Measurements from ENCODE around the gene YAF2.
"Not testable (repeated sequence)": the region's sequence is repeated elsewhere in the genome, so short reads cannot be mapped to it uniquely, and the experiment has no call there.

Gene YAF2

DNA sequence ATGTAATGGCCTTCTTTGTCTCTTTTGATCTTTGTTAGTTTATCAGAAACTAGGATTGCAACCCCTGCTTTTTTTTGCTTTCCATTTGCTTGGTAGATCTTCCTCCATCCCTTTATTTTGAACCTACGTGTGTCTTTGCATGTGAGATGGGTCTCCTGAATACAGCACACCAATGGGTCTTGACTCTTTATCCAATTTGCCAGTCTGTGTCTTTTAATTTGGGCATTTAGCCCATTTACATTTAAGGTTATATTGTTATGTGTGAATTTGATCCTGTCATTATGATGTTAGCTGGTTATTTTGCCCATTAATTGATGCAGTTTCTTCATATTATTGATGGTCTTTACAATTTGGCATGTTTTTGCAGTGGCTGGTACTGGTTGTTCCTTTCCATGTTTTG, 14.6 kb upstream of the YAF2 start:
- not testable (repeated sequence) for DNase-seq

DNA sequence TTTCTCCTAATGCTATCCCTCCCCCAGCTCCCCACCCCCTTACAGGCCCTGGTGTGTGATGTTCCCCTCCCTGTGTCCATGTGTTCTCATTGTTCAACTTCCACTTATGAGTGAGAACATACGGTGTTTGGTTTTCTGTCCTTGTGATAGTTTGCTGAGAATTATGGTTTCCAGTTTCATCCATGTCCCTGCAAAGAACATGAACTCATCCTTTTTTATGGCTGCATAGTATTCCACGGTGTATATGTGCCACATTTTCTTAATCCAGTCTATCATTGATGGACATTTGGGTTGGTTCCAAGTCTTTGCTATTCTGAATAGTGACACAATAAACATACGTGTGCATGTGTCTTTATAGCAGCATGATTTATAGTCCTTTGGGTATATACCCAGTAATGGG, 11.0 kb upstream of the YAF2 start:
- DNase-seq, result not testable (repeated sequence)

GRCh38 chr12:42240131-42240750, 2.2 kb upstream of the YAF2 start:
- no peak for DNase-seq

GRCh38 chr12:42237853-42238239, 202 bp downstream of the YAF2 start:
- peak; percentile 1 for DNase-seq

- DNase-seq, result peak; percentile 85
These were observed 796 bp downstream of the YAF2 start for GRCh38 chr12:42237052-42237852.

DNA sequence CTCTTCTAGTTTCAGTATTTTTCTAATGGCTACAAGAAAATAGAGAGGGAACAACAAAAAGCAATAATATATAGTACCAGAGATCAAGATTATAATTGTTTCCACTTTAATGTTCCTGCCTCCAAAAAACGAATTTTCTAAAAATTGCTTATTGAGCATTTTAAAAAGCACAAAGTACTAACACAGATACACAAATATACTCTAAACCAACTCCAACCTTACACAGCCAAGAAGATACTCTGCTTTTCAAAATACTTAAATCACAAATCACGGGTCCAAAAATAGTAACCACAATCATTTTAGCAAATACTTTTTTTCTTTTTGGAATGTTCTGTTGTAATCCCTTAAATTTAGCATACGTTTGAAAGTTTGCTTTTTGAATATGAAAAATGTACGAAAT, 2.0 kb downstream of the YAF2 start:
- peak; percentile 11 for DNase-seq

DNA sequence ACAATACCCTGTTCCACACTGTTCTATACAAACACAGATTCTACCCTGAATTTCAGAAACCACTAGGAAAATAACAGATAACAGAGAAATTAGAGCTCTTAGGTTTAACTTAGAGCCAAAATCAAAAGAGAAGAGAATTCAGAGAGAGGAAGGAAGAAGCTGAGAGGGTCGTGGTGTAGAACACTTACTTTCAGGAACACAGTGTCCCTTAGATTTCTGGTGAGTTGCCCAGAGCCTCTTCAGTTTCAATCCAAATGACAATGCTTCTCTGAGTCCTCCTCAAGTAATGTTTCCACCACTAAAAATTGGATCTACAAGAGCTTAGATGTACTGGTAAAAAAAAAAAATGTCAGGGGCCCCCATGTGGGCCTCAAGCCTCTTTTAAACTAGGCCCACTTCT, 2.6 kb downstream of the YAF2 start:
- no peak for DNase-seq

DNA sequence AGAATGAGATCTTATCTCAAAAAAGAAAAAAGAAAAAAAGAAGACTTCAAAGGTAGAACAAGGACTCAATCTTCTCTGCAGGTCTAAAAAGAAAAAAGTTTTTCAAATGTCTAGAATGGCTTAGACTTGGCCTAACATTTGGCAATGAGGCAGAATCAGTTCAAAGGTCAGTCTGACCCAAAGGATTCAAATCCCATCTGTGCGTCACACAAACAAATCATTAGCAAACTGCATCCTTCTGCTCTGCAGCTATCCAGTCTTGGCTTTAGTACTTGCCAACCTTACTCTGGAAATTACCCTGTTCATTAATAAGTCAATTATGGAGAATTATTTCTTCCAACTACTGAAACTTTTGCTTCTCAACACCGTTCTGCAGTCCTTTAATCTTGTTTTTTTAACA, 3.1 kb downstream of the YAF2 start:
- DNase-seq, result peak; percentile 51

GRCh38 chr12:42227525-42227924, 10.5 kb downstream of the YAF2 start:
- not testable (repeated sequence) for DNase-seq

DNA sequence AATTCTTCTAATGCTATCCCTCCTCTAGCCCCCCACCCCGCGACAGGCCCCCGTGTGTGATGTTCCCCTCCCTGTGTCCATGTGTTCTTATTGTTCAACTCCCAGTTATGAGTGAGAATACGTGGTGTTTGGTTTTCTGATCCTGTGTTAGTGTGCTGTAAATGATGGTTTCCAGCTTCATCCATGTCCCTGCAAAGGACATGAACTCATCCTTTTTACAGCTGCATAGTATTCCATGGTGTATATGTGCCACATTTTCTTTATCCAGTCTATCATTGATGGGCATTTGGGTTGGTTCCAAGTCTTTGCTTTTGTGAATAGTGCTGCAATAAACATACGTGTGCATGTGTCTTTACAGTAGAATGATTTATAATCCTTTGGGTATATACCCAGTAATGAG, 13.5 kb downstream of the YAF2 start:
- not testable (repeated sequence) for DNase-seq

GRCh38 chr12:42222724-42223123, 15.3 kb downstream of the YAF2 start:
- no peak for DNase-seq

- no peak for DNase-seq
These were observed 16.3 kb downstream of the YAF2 start for GRCh38 chr12:42221726-42222125.

DNA sequence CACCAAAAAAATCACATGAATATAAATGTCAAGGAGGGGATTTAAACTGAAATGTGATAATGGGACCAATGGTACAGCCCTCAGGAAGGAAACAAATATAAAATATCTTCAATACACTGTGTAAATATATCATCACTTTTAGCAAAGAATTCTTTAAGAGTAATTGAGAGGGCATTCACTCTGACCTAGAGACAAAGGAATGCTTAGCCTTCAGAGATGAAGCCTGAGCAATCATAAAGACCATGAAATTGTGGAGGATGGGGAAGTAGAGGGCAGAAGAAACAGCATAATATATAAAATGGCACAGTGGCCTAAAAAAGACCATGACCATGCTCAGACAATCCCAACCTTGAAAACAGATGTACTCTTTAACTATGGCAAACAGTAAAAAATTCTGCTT, 20.4 kb downstream of the YAF2 start:
- DNase-seq, result peak; percentile 38

DNA sequence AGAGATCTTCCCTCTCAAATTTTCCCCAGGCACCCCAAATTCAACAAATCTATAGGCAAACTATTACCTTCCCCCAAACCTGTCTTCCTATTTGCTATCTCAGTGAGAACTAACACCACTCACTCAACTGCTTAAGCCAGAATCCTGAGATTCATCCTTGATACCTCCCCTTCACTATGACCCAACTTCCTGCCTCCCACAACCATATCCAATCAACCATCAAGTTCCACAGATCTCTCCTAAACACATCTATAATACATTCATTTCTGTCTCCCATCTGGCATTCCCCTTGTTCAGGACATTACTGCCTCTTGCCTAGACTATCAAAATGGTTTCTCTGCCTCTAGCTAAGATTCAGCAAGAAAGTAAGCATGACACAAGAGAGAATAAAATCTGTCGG, 21.3 kb downstream of the YAF2 start:
- no peak for DNase-seq

DNA sequence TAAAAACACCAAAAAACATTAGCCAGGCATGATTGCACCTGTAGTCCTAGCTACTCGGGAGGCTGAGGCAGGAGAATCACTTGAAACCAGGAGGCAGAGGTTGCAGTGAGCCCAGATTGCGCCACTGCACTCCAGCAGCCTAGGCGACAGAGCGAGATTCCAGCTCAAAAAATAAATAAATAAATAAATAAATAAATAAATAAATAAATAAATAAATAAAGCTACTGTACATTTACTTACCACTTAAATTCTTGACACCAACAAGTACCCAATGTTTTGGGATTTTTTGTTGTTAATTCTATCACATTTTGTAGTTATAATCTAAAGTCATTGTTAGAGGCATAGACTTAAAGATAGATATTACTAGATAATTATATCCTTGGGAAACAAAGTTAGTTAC, 22.3 kb downstream of the YAF2 start:
- DNase-seq, result not testable (repeated sequence)

DNA sequence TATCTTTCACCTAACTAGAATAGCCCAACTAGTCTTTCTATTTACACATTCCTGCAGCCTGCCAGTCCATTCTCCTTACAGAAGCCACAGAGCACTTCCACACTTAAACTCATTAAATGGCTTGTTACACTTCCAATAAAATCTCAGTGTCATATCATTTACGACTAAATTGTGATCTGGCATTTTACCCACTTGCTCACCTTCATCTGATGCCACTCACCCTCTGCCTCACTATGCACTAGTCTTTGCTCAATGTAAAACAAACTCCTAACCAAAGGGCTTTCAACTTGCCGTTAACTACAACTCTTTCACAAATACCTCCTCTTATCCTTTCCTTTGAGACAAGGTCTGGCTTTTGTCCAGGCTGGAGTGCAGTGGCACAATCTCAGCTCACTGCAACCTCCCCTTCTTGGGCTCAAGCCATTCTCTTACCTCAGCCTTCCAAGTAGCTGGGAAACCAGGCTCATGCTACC, 24.1 kb downstream of the YAF2 start:
- DNase-seq, result no peak

DNA sequence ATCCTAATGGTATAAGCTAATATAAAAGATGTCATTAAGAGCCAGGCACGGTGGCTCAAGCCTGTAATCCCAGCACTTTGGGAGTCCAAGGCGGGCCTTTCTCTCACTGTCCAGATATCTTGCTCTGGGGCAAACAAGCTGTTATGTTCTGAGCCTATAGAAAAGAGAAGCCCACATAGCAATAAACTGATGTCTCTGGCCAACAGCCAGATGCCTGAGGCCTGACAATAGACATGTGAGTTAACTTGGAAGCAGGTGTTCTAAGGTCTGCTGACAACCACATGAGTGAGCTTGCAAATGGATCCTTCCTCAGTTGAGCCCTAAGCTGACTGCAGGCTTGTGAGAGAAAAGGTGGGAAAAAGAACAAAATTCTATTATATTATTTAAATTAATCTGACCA, 25.0 kb downstream of the YAF2 start:
- peak; percentile 14 for DNase-seq

DNA sequence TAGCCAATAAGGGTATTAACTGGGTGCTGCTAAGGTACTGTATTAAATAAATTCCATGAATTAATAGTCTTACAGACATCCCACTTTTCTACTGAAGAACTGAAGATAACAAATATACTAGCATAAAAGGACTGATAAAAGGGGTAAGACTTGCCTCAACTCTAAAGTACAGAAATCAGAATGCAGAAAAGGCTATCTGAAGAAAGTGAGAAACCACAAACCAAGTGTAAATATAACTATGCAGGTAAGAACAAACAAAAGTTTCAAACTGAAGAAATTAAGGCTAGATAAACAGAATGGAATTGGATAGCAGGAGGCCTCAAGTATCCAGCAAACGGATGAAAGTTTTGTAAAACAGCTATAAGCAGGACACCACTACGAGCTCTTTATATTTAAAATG, 29.5 kb downstream of the YAF2 start:
- no peak for DNase-seq

- DNase-seq, result no peak
These were observed 33.2 kb downstream of the YAF2 start for GRCh38 chr12:42204819-42205218.

DNA sequence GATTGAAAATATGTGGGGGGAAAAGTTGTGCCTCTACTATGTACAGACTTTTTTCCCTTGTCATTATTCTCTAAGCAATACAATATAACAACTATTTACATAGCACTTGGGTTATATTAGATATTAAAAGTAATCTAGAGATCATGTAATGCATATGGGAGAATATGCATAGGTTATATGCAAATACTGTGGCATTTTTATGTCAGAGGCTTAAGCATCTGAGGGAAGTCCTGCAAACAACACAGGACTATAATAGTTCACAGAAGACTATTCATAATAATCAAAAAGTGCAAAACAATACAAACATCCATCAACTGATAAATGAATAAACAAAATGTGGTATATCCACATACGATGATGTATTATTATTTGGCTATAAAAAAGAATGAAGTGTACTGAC, 33.7 kb downstream of the YAF2 start:
- DNase-seq, result no peak

DNA sequence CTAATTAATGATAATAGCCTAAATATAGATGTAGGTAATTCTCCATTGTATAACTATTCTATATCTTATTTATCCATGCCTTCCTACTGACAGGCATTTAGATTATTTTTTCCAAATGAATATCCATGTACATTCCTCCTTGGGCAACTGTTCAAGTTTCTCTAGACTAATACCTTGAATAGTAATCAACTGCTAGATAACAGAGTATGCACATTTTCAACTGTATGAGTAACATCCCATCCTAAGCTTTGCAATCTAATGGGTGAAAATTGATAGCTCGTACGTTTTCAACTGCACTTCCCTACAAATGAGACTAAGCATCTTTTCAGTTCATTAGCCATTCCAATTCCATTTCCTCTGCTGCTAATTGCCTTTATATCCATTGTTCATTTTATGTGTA, 37.0 kb downstream of the YAF2 start:
- DNase-seq, result no peak

DNA sequence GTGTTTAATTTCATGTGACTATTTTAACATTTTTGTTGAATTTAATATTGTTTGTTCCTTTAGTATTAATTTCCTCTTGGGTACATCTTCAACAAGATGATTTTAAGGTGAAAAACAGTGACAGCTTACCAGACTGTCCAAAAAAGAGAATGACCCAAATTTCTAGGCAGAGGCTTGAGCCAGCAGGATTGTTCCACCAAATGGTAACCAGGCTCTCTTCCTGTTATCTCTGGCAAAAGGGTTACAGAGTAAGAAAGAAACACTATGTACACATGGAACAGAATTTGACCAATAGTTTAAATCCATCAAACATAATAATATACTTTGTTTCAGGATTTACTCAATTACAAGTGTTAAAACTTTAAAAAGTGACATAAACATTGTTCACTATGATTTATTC, 39.0 kb downstream of the YAF2 start:
- no peak for DNase-seq

GRCh38 chr12:42196723-42197603, 41.1 kb downstream of the YAF2 start:
- no peak for DNase-seq

GRCh38 chr12:42192686-42193085, 45.4 kb downstream of the YAF2 start:
- DNase-seq, result no peak
